DOHH2 (cell line): ENCODE measurements around the gene TNFRSF4.

Source experiments
- CTCF ChIP-seq: fragments of 200-600 bp; sonication (generic); IDR thresholded peaks from one replicate; pipeline ENCODE4 v1.5.1; 2014; ENCODE audit warnings: antibody characterized with exemption, mild to moderate bottlenecking, low read depth, low read length; ENCODE audit not compliant: poor library complexity, severe bottlenecking
- EZH2phosphoT487 ChIP-seq: fragments of 200-600 bp; sonication (generic); IDR thresholded peaks from 2 replicates; pipeline ENCODE4 v1.6.1; 2017; ENCODE audit warnings: borderline replicate concordance, mild to moderate bottlenecking, antibody characterized with exemption, low read length, moderate library complexity, mixed read lengths

- TF ChIP-seq CTCF (no peak), EZH2phosphoT487 (no peak)
These were observed 35.1 kb downstream of the TNFRSF4 start for GRCh38 chr1:1178794-1179331.
